Measurements from ENCODE around the gene SH3BGRL3.

GRCh38 chr1:26257222-26257621, 22.7 kb upstream of the SH3BGRL3 start:
- no peak for TF ChIP-seq GATA2 (IDR thresholded peaks at IDR 0.05; ENCODE audit: low read depth, low read length)
- TF ChIP-seq GATA3 (IDR thresholded peaks at IDR 0.05; ENCODE audit: low read depth, low read length), result no peak
